H9 (cell line): ENCODE data around the gene BRI3BP. TPM values are rescaled to one million over a fixed set of nuclear protein-coding genes. Genes with fewer than 3 reads are reported as not detected.
A peak's percentile ranks its signal among the peaks of the same experiment; 100 is the strongest.

ENCODE experiments used
- DNase-seq: peaks from one replicate; pipeline ENCODE4 v3.0.0-alpha.2; 2017
- H2AFZ ChIP-seq: one replicate; pipeline ENCODE4 v1.6.1; 2013; ENCODE audit warnings: mild to moderate bottlenecking, low read length, control low read depth, moderate library complexity
- H2AK5ac ChIP-seq: 2 replicates; pipeline ENCODE4 v1.6.1; 2013; ENCODE audit warnings: low read length, control low read depth, mixed read lengths; ENCODE audit not compliant: insufficient read length
- H2BK120ac ChIP-seq: one replicate; pipeline ENCODE4 v1.6.1; 2013; ENCODE audit warnings: low read depth, mild to moderate bottlenecking, low read length, control low read depth, inconsistent platforms; ENCODE audit not compliant: poor library complexity, severe bottlenecking
- H2BK12ac ChIP-seq: 2 replicates; pipeline ENCODE4 v1.6.1; 2013; ENCODE audit warnings: low read length, control low read depth, mixed read lengths, low read depth; ENCODE audit not compliant: insufficient read length
- H2BK15ac ChIP-seq: 2 replicates; pipeline ENCODE4 v1.6.1; 2013; ENCODE audit warnings: low read depth, low read length, control low read depth
- H2BK20ac ChIP-seq: one replicate; pipeline ENCODE4 v1.6.1; 2013; ENCODE audit warnings: low read depth, mild to moderate bottlenecking, low read length, control low read depth, inconsistent platforms; ENCODE audit not compliant: poor library complexity, severe bottlenecking
- H2BK5ac ChIP-seq: 2 replicates; pipeline ENCODE4 v1.6.1; 2013; ENCODE audit warnings: low read length, control low read depth, mixed read lengths; ENCODE audit not compliant: insufficient read length
- H3K14ac ChIP-seq: 2 replicates; pipeline ENCODE4 v1.6.1; 2013; ENCODE audit warnings: low read length, control low read depth; ENCODE audit not compliant: insufficient read depth
- H3K18ac ChIP-seq: 2 replicates; pipeline ENCODE4 v1.6.1; 2013; ENCODE audit warnings: low read depth, mild to moderate bottlenecking, mixed read lengths, low read length, control low read depth; ENCODE audit not compliant: insufficient read length
- H3K23ac ChIP-seq: 2 replicates; pipeline ENCODE4 v1.6.1; 2013; ENCODE audit warnings: low read length, control low read depth, mixed read lengths, low read depth; ENCODE audit not compliant: insufficient read length
- H3K23me2 ChIP-seq: 2 replicates; pipeline ENCODE4 v1.6.1; 2013; ENCODE audit warnings: low read depth, mild to moderate bottlenecking, mixed read lengths, low read length, control low read depth; ENCODE audit not compliant: insufficient read length, poor library complexity, severe bottlenecking
- H3K27ac ChIP-seq: 2 replicates; pipeline ENCODE4 v1.5.1; 2013; ENCODE audit warnings: low read length, control low read depth, mixed read lengths, low read depth; ENCODE audit not compliant: insufficient read length
- H3K27me3 ChIP-seq: 2 replicates; pipeline ENCODE4 v1.6.1; 2013; ENCODE audit warnings: low read length, control low read depth, inconsistent platforms; ENCODE audit not compliant: insufficient read depth
- H3K4ac ChIP-seq: 2 replicates; pipeline ENCODE4 v1.6.1; 2013; ENCODE audit warnings: low read depth, mild to moderate bottlenecking, control low read depth, inconsistent platforms, low read length, moderate library complexity
- H3K4me1 ChIP-seq: 2 replicates; pipeline ENCODE4 v1.6.1; 2013; ENCODE audit warnings: low read length, control low read depth, inconsistent platforms; ENCODE audit not compliant: insufficient read depth
- H3K4me2 ChIP-seq: 2 replicates; pipeline ENCODE4 v1.6.1; 2013; ENCODE audit warnings: low read length, control low read depth, mixed read lengths; ENCODE audit not compliant: insufficient read length, insufficient read depth
- H3K56ac ChIP-seq: 2 replicates; pipeline ENCODE4 v1.6.1; 2013; ENCODE audit warnings: low read depth, mild to moderate bottlenecking, mixed read lengths, low read length, control low read depth; ENCODE audit not compliant: insufficient read length
- H3K79me1 ChIP-seq: 2 replicates; pipeline ENCODE4 v1.6.1; 2013; ENCODE audit warnings: low read depth, mild to moderate bottlenecking, moderate library complexity, low read length, control low read depth, inconsistent platforms; ENCODE audit not compliant: insufficient read depth, poor library complexity, severe bottlenecking
- H3K79me2 ChIP-seq: 2 replicates; pipeline ENCODE4 v1.6.1; 2013; ENCODE audit warnings: low read length, control low read depth, inconsistent platforms; ENCODE audit not compliant: insufficient read depth
- H3K9ac ChIP-seq: 2 replicates; pipeline ENCODE4 v1.6.1; 2013; ENCODE audit warnings: low read length, control low read depth, mixed read lengths; ENCODE audit not compliant: insufficient read length; ENCODE audit errors: extremely low read depth
- H3K9me3 ChIP-seq: one replicate; pipeline ENCODE4 v1.6.1; 2013; ENCODE audit warnings: low read depth, low read length, inconsistent platforms; ENCODE audit not compliant: control insufficient read depth
- H3T11ph ChIP-seq: one replicate; pipeline ENCODE4 v1.6.1; 2013; ENCODE audit warnings: mild to moderate bottlenecking, low read length, control low read depth, inconsistent platforms
- H4K20me1 ChIP-seq: one replicate; pipeline ENCODE4 v1.6.1; 2013; ENCODE audit not compliant: control insufficient read depth, insufficient read length, insufficient read depth
- H4K5ac ChIP-seq: 2 replicates; pipeline ENCODE4 v1.6.1; 2013; ENCODE audit warnings: low read depth, mild to moderate bottlenecking, mixed read lengths, low read length, control low read depth; ENCODE audit not compliant: insufficient read length
- H4K8ac ChIP-seq: replicated peaks from 2 replicates; pipeline ENCODE4 v1.6.1; 2013; ENCODE audit warnings: low read length, control low read depth, mixed read lengths, low read depth; ENCODE audit not compliant: insufficient read length
- H4K91ac ChIP-seq: 2 replicates; pipeline ENCODE4 v1.6.1; 2013; ENCODE audit warnings: low read depth, mild to moderate bottlenecking, moderate library complexity, mixed read lengths, low read length, control low read depth; ENCODE audit not compliant: insufficient read length
- H3K27ac Mint-ChIP-seq, 3 experiments: 2 replicates in 2 of 3; 3 replicates in 1 of 3; pipeline ENCODE4 v1.8.0; 2020 to 2021; ENCODE audit warnings: mixed read lengths in 3 of 3, mild to moderate bottlenecking in 1 of 3, moderate library complexity in 1 of 3
- H3K27me3 Mint-ChIP-seq: 2 replicates; pipeline ENCODE4 v1.8.0; 2021; ENCODE audit warnings: low read depth, mild to moderate bottlenecking, moderate library complexity, mixed read lengths
- H3K36me3 Mint-ChIP-seq, 3 experiments: 2 replicates in 2 of 3; 3 replicates in 1 of 3; pipeline ENCODE4 v1.8.0; 2020 to 2021; ENCODE audit warnings: low read depth in 3 of 3, mixed read lengths in 3 of 3; ENCODE audit not compliant: insufficient read depth in 1 of 3
- H3K4me1 Mint-ChIP-seq, 2 experiments: 2 replicates each; pipeline ENCODE4 v1.8.0; 2020; ENCODE audit warnings: mixed read lengths in 2 of 2
- H3K4me3 Mint-ChIP-seq, 2 experiments: 2 replicates in 1 of 2; 3 replicates in 1 of 2; pipeline ENCODE4 v1.8.0; 2020 to 2021; ENCODE audit warnings: mild to moderate bottlenecking in 2 of 2, mixed read lengths in 2 of 2, moderate library complexity in 1 of 2
- H3K9me3 Mint-ChIP-seq, 2 experiments: 2 replicates in 1 of 2; 3 replicates in 1 of 2; pipeline ENCODE4 v1.8.0; 2020; ENCODE audit warnings: mild to moderate bottlenecking in 2 of 2, mixed read lengths in 2 of 2, moderate library complexity in 1 of 2
- WGBS: extraction: QIAGEN DNeasy Blood & Tissue Kit; methylation state at CpG from one replicate; pipeline ENCODE4 v1.1.7; 2013; ENCODE audit warnings: missing lambda C conversion rate, low lambda C conversion rate, mixed read lengths; ENCODE audit not compliant: insufficient read length; ENCODE audit errors: extremely low coverage; 5-methylcytosine and 5-hydroxymethylcytosine counted together
- total RNA-seq: library from RNA; stranded (reverse); gene quantifications from 2 replicates; pipeline ENCODE4 v1.2.1, GENCODE V29; 2021
- TF ChIP-seq, protein P1 (sequence below): fragments of 200-600 bp; sonication (generic); conservative IDR thresholded peaks from 3 replicates; pipeline ENCODE4 v1.8.0; 2021; ENCODE audit warnings: antibody characterized with exemption, mild to moderate bottlenecking

BRI3BP gene
- total RNA-seq, 1 experiment from 2014 or later = 10.5 TPM

DNA sequence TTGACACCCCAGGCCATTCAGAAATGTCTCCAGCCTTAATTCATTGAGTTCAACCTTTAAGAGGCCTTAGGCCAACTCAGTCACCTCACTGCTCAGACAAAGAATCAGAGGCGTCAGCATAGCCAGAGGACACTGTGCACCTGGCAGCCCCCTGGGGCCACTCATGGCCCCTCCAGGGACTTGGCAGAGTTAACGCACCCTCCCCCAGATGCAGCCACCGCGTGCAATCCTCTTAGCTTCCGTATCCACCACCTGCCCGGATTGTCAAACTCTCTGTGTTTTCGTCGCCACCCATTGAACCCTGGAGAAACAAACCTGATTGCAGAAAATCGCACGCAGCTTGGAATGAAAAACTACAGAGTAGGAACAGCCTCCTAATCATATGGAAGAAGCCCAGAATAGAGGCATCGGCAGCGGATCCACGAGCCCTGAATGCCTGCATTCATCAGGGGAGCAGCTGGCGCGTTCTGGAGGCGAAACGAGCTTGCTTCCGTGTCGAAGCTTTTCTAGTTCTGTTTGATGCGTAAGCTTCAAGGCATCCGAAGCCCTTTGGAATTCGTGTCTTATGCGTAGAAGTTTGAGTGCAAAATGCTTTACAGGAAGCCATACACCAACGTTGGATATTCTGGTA is 22.4 kb downstream of the BRI3BP start:
- no peak overlapping the region for H2BK12ac ChIP-seq
- no peak overlapping the region for H3K14ac ChIP-seq
- H4K8ac ChIP-seq = no peak overlapping the region
- WGBS = no CpG with 5 or more reads among the region's 24 CpGs
- no peak overlapping the region for H3T11ph ChIP-seq
- no peaks in the 10 kb centered on the region for H3K79me2 ChIP-seq
- H3K4ac ChIP-seq = no peak overlapping the region
- H3K4me3 Mint-ChIP-seq = no peak overlapping the region
- no peak overlapping the region for H3K4me2 ChIP-seq
- H3K4me1 Mint-ChIP-seq = no peaks in the 10 kb centered on the region
- no peaks in the 10 kb centered on the region for H3K27me3 ChIP-seq
- no peak for DNase-seq
- H3K27me3 Mint-ChIP-seq = no peaks in the 10 kb centered on the region
- H4K5ac ChIP-seq = no peak overlapping the region
- TF ChIP-seq, protein P1, sequence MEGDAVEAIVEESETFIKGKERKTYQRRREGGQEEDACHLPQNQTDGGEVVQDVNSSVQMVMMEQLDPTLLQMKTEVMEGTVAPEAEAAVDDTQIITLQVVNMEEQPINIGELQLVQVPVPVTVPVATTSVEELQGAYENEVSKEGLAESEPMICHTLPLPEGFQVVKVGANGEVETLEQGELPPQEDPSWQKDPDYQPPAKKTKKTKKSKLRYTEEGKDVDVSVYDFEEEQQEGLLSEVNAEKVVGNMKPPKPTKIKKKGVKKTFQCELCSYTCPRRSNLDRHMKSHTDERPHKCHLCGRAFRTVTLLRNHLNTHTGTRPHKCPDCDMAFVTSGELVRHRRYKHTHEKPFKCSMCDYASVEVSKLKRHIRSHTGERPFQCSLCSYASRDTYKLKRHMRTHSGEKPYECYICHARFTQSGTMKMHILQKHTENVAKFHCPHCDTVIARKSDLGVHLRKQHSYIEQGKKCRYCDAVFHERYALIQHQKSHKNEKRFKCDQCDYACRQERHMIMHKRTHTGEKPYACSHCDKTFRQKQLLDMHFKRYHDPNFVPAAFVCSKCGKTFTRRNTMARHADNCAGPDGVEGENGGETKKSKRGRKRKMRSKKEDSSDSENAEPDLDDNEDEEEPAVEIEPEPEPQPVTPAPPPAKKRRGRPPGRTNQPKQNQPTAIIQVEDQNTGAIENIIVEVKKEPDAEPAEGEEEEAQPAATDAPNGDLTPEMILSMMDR = no peak
- no peak overlapping the region for H2AFZ ChIP-seq
- H4K20me1 ChIP-seq = no peaks in the 10 kb centered on the region
- H3K9me3 ChIP-seq = no peaks in the 10 kb centered on the region
- H3K56ac ChIP-seq = no peak overlapping the region
- H3K23me2 ChIP-seq = no peaks in the 10 kb centered on the region
- H3K27ac ChIP-seq = no peak overlapping the region
- H3K36me3 Mint-ChIP-seq = peaks cover 24 to 48% (median 36%) of the 10 kb centered on the region in 3 experiments; a peak in 6 of 7 replicates
- H3K79me1 ChIP-seq = no peaks in the 10 kb centered on the region
- no peak overlapping the region for H2AK5ac ChIP-seq
- no peak overlapping the region for H2BK5ac ChIP-seq
- H3K18ac ChIP-seq = no peak overlapping the region
- H3K9ac ChIP-seq = no peak overlapping the region
- H2BK120ac ChIP-seq = no peak overlapping the region
- 0 out of 7 replicates have a peak overlapping the region, but pooled peaks of 2 of the 3 experiments have one; percentile 18 to 62 for H3K27ac Mint-ChIP-seq
- no peak overlapping the region for H2BK15ac ChIP-seq
- no peak overlapping the region for H4K91ac ChIP-seq
- no peaks in the 10 kb centered on the region for H3K9me3 Mint-ChIP-seq
- no peaks in the 10 kb centered on the region for H3K4me1 ChIP-seq
- no peak overlapping the region for H2BK20ac ChIP-seq
- H3K23ac ChIP-seq = no peak overlapping the region
